CD4-positive, alpha-beta memory T cell (primary cell): ENCODE measurements around the gene PPP2R3B. TPM values are rescaled to one million over a fixed set of nuclear protein-coding genes. Genes with fewer than 3 reads are reported as not detected.
A peak's percentile ranks its signal among the peaks of the same experiment; 100 is the strongest.

Experiments
- CTCF ChIA-PET: fragments of 350-600 bp; sonication (Branson Sonifier 250); formaldehyde crosslinking; loops from one replicate; lab custom pipeline; 2021; ENCODE audit warnings: inconsistent platforms; ENCODE audit not compliant: partially characterized antibody; lab: Charles Lee
- POLR2A ChIA-PET: fragments of 350-600 bp; sonication (Branson Sonifier 250); formaldehyde crosslinking; loops from one replicate; lab custom pipeline; 2021; ENCODE audit not compliant: partially characterized antibody; lab: Charles Lee
- DNase-seq, 5 donors: peaks; one replicate each; pipeline versions ENCODE4 v3.0.0 to v3.0.0-alpha.2; 2020 to 2022; ENCODE audit warnings: mixed read lengths in 1 of 5
- H3K27ac ChIP-seq: one replicate; pipeline ENCODE4 v1.7.0; 2013; ENCODE audit warnings: low read depth, low read length
- H3K27me3 ChIP-seq: 2 replicates; pipeline ENCODE4 v1.7.0; 2013; ENCODE audit warnings: mild to moderate bottlenecking, low read length, moderate library complexity; ENCODE audit not compliant: insufficient read depth
- H3K36me3 ChIP-seq: 2 replicates; pipeline ENCODE4 v1.7.0; 2013; ENCODE audit warnings: mild to moderate bottlenecking, low read length, moderate library complexity; ENCODE audit not compliant: insufficient read depth
- H3K4me1 ChIP-seq: 2 replicates; pipeline ENCODE4 v1.7.0; 2013; ENCODE audit warnings: mild to moderate bottlenecking, low read length, moderate library complexity; ENCODE audit not compliant: insufficient read depth
- H3K4me3 ChIP-seq, 2 donors: one replicate each; pipeline ENCODE4 v1.7.0; 2013; ENCODE audit warnings: low read length in 2 of 2, mild to moderate bottlenecking in 1 of 2
- H3K9me3 ChIP-seq, 2 donors: one replicate each; pipeline ENCODE4 v1.7.0; 2013; ENCODE audit warnings: low read length in 2 of 2, control low read depth in 1 of 2; ENCODE audit not compliant: control insufficient read depth in 1 of 2
- H3K27ac Mint-ChIP-seq, 7 donors: one replicate each; pipeline ENCODE4 v1.8.0; 2020 to 2021; ENCODE audit warnings: mixed read lengths in 7 of 7, mild to moderate bottlenecking in 6 of 7, inconsistent platforms in 3 of 7, moderate library complexity in 3 of 7
- H3K27me3 Mint-ChIP-seq, 2 donors: one replicate each; pipeline ENCODE4 v1.8.0; 2020 to 2021; ENCODE audit warnings: mixed read lengths in 2 of 2
- H3K36me3 Mint-ChIP-seq, 2 donors: one replicate each; pipeline ENCODE4 v1.8.0; 2020 to 2021; ENCODE audit warnings: mixed read lengths in 2 of 2, inconsistent platforms in 1 of 2, mild to moderate bottlenecking in 1 of 2
- H3K4me1 Mint-ChIP-seq, 4 donors: one replicate each; pipeline ENCODE4 v1.8.0; 2020 to 2021; ENCODE audit warnings: mixed read lengths in 4 of 4, mild to moderate bottlenecking in 1 of 4
- H3K4me3 Mint-ChIP-seq, 8 donors: one replicate each; pipeline ENCODE4 v1.8.0; 2020 to 2021; ENCODE audit warnings: mixed read lengths in 8 of 8, mild to moderate bottlenecking in 7 of 8, moderate library complexity in 6 of 8, inconsistent platforms in 3 of 8
- H3K9me3 Mint-ChIP-seq, 8 donors: one replicate each; pipeline ENCODE4 v1.8.0; 2020 to 2021; ENCODE audit warnings: mixed read lengths in 8 of 8, mild to moderate bottlenecking in 5 of 8, inconsistent platforms in 3 of 8, moderate library complexity in 1 of 8
- intact Hi-C: fragments of 100-400 bp; cut with micrococcal nuclease; formaldehyde crosslinking; loops from one replicate; pipeline ENCODE4 v1.15.1; 2023
- polyA plus RNA-seq, 2 donors: library from polyadenylated mRNA; unstranded; fragments of 300-500 nt; fragmentation: Illumina TruSeq; gene quantifications; one replicate each; pipeline ENCODE4 v1.2.3, GENCODE V29; 2021
- total RNA-seq, 2 experiments: library from RNA; stranded (reverse); gene quantifications; one replicate each; pipeline ENCODE4 v1.2.3, GENCODE V29; 2021

Gene PPP2R3B
- total and polyA plus RNA-seq, 4 experiments from 2014 or later: 8.0 to 45.2 (median 25.3) TPM

DNA sequence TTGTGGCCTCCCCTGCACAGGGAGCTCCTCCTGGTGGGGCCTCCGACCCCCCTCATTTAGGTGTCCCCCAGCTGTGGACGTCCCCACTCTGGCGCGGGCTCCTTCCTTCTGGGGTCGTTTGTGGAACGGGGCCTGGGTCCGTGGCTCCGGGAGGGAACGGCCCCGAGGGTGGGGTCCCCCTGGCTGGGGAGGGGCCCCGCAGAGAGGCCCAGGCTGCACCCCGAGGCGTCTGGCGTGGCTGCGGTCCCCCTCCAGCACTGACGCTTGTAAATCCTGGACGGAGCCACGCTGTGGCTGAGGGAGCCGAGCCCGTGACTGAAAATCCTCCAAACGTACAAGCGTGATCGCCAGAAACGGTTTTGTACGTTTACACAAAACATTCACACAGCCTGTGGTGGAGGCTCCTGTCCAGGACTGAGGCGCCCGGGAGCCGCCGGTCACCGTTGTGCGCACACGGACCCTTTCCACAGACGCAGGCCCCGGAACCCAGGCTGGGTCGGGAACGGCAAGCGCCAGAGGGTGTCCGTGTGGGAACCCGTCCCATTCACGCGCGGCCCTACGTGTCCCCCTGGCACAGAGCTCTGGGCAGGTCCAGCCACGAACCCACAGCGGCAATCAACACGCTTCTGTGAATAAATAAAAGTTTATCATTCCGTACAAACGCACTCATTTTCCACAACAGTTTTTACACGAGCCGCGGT lies 52.9 kb downstream of the PPP2R3B start:
- DNase-seq: no peak
- no peak overlapping the region for H3K27ac Mint-ChIP-seq
- intact Hi-C loops: no loop called here

DNA sequence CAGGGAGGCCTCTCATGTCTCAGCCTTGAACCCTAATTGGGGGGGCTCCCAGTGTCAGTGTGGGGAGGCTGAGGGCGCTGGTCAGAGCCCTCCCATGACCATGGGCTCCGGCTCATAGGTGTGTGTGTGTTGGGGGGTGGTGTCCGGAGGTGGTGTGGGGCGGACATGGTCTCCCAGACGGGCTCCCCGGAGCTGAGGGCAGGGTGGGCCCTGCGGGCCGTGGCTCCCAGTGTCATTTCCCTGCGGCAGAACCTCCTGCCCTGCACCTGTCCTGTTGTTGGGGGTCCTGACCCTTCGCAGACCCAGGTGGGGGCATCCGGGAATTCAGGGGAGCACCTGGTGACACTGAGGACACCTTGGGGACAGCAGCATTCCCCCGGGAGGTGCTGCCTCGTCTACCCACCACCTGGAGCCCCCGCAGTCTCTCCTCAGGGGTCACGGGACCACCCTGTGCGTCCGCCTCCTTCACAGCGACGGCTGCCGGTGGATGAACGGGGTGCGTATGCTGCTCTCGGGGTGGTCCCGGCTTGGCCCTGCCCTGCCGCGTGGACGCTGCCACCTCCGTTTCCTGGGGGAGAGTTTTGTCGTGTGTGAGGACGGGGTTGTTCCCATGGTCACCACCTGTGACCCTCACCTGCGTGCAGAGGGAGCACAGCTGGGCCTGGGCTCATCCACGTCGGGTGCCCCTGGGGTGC lies 53.6 kb downstream of the PPP2R3B start:
- Histone ChIP-seq H3K4me3 (no peak overlapping the region), H3K4me1 (peaks cover 12% of the 10 kb centered on the region), H3K27ac (no peak overlapping the region), H3K27me3 (no peaks in the 10 kb centered on the region), H3K36me3 (no peaks in the 10 kb centered on the region), H3K9me3 (no peaks in the 10 kb centered on the region)
- H3K27me3 Mint-ChIP-seq: no peaks in the 10 kb centered on the region
- DNase-seq: no peak
- H3K36me3 Mint-ChIP-seq: peaks cover 13 to 22% of the 10 kb centered on the region in 2 donors
- peaks cover 0 to 3% (median 0%) of the 10 kb centered on the region in 8 donors for H3K9me3 Mint-ChIP-seq
- CTCF ChIA-PET: no interaction called here
- POLR2A ChIA-PET: no interaction called here
- no peak overlapping the region for H3K27ac Mint-ChIP-seq
- intact Hi-C loops: no loop called here
- H3K4me1 Mint-ChIP-seq: no peaks in the 10 kb centered on the region
- no peak overlapping the region for H3K4me3 Mint-ChIP-seq

More for the DNA sequence above, 52.9 kb downstream of the PPP2R3B start:
- Histone ChIP-seq H3K9me3 (no peaks in the 10 kb centered on the region), H3K36me3 (no peaks in the 10 kb centered on the region), H3K4me1 (peaks cover 12% of the 10 kb centered on the region), H3K27me3 (no peaks in the 10 kb centered on the region), H3K4me3 (no peak overlapping the region), H3K27ac (no peak overlapping the region)
- Mint-ChIP-seq H3K4me3 (no peak overlapping the region), H3K9me3 (peaks cover 0 to 3% (median 0%) of the 10 kb centered on the region in 8 donors), H3K4me1 (no peaks in the 10 kb centered on the region), H3K36me3 (peaks cover 14 to 23% of the 10 kb centered on the region in 2 donors), H3K27me3 (no peaks in the 10 kb centered on the region)
- CTCF ChIA-PET: no interaction called here
- POLR2A ChIA-PET: no interaction called here

DNA sequence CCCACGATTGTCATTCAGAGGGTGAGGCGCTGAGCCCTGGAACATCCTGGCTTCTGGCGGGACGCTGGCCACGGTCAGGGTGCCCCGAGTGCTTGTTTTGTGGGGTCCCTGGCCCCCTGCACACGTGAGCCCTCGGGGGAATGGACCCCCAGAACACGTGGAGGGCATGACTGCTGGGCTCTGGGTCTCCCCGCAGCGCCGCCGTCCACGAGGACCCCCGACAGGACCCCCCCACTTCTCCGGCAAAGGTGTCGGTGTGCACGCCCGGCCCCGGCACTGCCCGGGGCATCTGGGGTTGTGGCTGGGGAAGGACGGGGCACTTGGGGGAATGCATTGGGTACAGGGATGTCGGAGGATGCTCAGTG lies 54.2 kb downstream of the PPP2R3B start:
- Histone ChIP-seq H3K4me3 (no peak overlapping the region), H3K9me3 (no peaks in the 10 kb centered on the region), H3K4me1 (peaks cover 12% of the 10 kb centered on the region), H3K36me3 (no peaks in the 10 kb centered on the region), H3K27ac (no peak overlapping the region), H3K27me3 (no peaks in the 10 kb centered on the region)
- Mint-ChIP-seq H3K4me1 (no peaks in the 10 kb centered on the region), H3K27me3 (no peaks in the 10 kb centered on the region), H3K36me3 (peaks cover 10 to 16% of the 10 kb centered on the region in 2 donors), H3K27ac (no peak overlapping the region), H3K4me3 (no peak overlapping the region), H3K9me3 (peaks cover 0 to 3% (median 0%) of the 10 kb centered on the region in 8 donors)
- POLR2A ChIA-PET: no interaction called here
- CTCF ChIA-PET: no interaction called here
- DNase-seq: no peak
- intact Hi-C loops: no loop called here

DNA sequence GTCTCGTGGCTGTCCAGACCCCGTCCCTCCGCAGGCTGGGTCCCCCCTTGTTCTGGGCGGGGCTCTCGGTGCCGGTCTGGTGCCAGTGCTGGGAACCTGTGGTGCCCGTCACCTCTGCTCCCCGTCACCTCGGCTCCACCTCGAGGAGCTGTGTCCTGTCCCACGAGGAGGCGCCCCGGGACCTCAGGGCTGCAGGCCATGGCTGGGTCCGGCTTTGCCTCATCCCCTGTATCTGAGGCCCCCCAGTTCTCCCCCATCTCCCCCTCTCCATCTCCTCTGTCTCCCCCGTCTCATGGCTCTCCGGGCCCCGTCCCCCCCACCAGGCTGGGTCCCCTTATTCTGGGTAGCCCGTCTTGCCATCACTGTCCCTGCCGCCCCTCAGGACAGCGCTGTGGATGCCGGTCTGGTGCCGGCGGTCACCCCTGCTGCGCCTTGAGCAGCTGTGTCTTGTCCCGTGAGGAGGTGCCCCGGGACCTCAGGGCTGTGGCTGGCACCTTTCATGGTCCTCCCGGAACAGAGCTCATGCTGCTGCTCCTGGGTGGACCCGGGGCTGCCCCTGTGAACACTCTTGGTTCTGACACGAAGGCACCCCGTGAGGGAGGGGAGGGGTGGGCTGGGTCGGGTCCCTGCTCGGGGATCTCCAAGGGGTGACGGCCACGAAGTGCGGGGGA lies 54.7 kb downstream of the PPP2R3B start:
- POLR2A ChIA-PET: no interaction called here
- intact Hi-C loops: no loop called here

DNA sequence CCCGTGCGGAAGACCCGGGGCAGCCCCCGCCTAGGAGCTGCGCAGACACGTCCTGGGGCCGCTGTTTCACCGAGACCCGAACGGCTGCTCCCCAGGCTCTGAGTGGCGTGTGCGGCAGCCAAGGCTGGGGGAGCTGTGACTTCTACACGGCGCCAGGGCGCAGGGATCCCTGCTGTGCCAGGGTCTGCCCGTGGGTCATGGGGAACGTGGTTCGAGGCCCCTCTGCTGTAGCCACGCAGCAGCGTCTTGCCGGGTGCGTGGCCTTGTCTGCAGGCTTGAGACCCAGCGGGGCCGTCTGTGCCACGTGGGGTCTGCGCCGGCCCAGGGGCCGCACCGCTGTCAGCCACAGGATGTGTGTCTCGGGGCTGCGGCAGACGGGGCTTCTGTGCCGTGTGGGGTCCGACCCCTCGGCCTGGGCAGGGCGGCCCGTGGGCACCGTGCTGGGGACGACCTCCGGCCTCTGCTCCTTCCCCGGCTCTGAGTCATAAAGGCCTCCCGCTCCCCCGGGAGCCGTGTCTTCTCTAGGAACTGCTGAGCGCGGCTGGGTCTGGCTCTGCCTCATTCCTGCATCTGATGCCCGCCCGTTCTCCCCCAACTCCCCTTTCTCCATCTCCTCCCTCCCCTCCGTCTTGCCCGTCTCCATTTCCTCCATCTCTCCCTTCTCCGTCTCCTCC lies 55.4 kb downstream of the PPP2R3B start:
- intact Hi-C loops: no loop called here
- DNase-seq: no peak
- H3K27ac Mint-ChIP-seq: no peak overlapping the region

More for the DNA sequence above, 54.7 kb downstream of the PPP2R3B start:
- H3K27ac Mint-ChIP-seq: no peak overlapping the region
- no peaks in the 10 kb centered on the region for H3K4me1 Mint-ChIP-seq
- H3K27me3 Mint-ChIP-seq: no peaks in the 10 kb centered on the region
- H3K36me3 Mint-ChIP-seq: peaks cover 7 to 11% of the 10 kb centered on the region in 2 donors
- H3K9me3 ChIP-seq: no peaks in the 10 kb centered on the region
- peak overlapping the region in 2 of 8 donors; percentile 8 to 57 for H3K4me3 Mint-ChIP-seq
- no peak for DNase-seq
- H3K4me3 ChIP-seq: no peak overlapping the region
- H3K27ac ChIP-seq: no peak overlapping the region
- CTCF ChIA-PET: no interaction called here
- no peaks in the 10 kb centered on the region for H3K9me3 Mint-ChIP-seq
- H3K36me3 ChIP-seq: no peaks in the 10 kb centered on the region
- H3K4me1 ChIP-seq: peaks cover 12% of the 10 kb centered on the region
- no peaks in the 10 kb centered on the region for H3K27me3 ChIP-seq

DNA sequence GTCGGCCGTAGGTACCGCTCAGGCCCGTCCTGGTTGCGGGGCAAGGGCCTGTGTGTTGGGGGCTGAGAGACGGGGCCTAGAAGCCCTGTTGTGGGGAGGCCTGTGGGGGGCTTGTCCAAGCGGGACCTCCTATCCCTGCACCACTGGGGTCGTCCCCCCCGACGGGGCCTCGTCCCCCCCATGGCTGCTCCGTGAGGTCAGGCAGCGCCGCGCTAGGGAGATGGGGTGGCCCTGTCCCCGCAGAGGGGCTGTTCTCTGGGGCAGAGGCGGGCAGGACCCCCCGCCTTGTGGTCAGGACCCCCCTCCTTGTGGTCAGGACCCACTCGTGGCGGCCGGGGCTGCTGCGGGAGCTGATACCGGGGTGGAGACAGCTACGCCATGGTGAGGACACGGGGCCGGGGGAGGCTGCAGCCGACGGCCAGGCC lies 56.0 kb downstream of the PPP2R3B start:
- no peak overlapping the region for H3K4me3 Mint-ChIP-seq
- no peaks in the 10 kb centered on the region for H3K27me3 Mint-ChIP-seq

More for the DNA sequence above, 55.4 kb downstream of the PPP2R3B start:
- Mint-ChIP-seq H3K9me3 (no peaks in the 10 kb centered on the region), H3K36me3 (peaks cover 2 to 6% of the 10 kb centered on the region in 2 donors), H3K4me3 (peak overlapping the region in 3 of 8 donors; percentile 8 to 57 (median 41)), H3K4me1 (no peaks in the 10 kb centered on the region), H3K27me3 (no peaks in the 10 kb centered on the region)
- POLR2A ChIA-PET: no interaction called here
- Histone ChIP-seq H3K4me3 (no peak overlapping the region), H3K27me3 (no peaks in the 10 kb centered on the region), H3K36me3 (no peaks in the 10 kb centered on the region), H3K9me3 (no peaks in the 10 kb centered on the region), H3K4me1 (peaks cover 12% of the 10 kb centered on the region), H3K27ac (no peak overlapping the region)
- CTCF ChIA-PET: no interaction called here

More for the DNA sequence above, 56.0 kb downstream of the PPP2R3B start:
- no peak overlapping the region for H3K27ac Mint-ChIP-seq
- H3K27me3 ChIP-seq: no peaks in the 10 kb centered on the region
- no peak overlapping the region for H3K4me3 ChIP-seq
- intact Hi-C loops: no loop called here
- no peaks in the 10 kb centered on the region for H3K36me3 ChIP-seq
- no peaks in the 10 kb centered on the region for H3K9me3 ChIP-seq
- ChIA-PET POLR2A (no interaction called here), CTCF (no interaction called here)
- H3K4me1 Mint-ChIP-seq: no peaks in the 10 kb centered on the region
- H3K36me3 Mint-ChIP-seq: peaks cover 0 to 3% of the 10 kb centered on the region in 2 donors
- no peak overlapping the region for H3K27ac ChIP-seq
- no peaks in the 10 kb centered on the region for H3K9me3 Mint-ChIP-seq
- DNase-seq: no peak
- peaks cover 12% of the 10 kb centered on the region for H3K4me1 ChIP-seq
